PC-3 (cell line): ENCODE results near the gene STX16. TPM values are rescaled to one million over a fixed set of nuclear protein-coding genes. Genes with fewer than 3 reads are reported as not detected.

Experiments
- ATAC-seq: fragments of 200-7000 bp; cut with Tn5 transposase; 2 replicates; pipeline ENCODE4 v1.9.1; 2020; ENCODE audit warnings: mild to moderate bottlenecking, moderate library complexity
- BruUV-seq: library from RNA; stranded (reverse); fragments of 400-500 nt; replicated peaks from 2 replicates; lab custom pipeline; 2021; lab: Mats Ljungman, UMichigan
- CTCF ChIA-PET: fragments of 300-600 bp; sonication (Branson Sonifier 250); formaldehyde crosslinking; loops from one replicate; lab custom pipeline; 2022; ENCODE audit warnings: antibody characterized with exemption; lab: Charles Lee
- POLR2A ChIA-PET: fragments of 300-600 bp; sonication (Branson Sonifier 250); formaldehyde crosslinking; loops from one replicate; lab custom pipeline; 2022; ENCODE audit warnings: antibody characterized with exemption; ENCODE audit not compliant: unreplicated experiment; lab: Charles Lee
- DNase-seq: peaks from one replicate; pipeline ENCODE4 v3.0.0-alpha.2; 2015
- H2AFZ ChIP-seq: fragments of 300-600 bp; sonication (generic); 2 replicates; pipeline ENCODE4 v1.6.0; 2016; ENCODE audit warnings: antibody characterized with exemption, low read length
- H3F3A ChIP-seq: fragments of 300-600 bp; sonication (generic); one replicate; pipeline ENCODE4 v1.6.0; 2017; ENCODE audit warnings: antibody characterized with exemption, low read length, control low read depth, mild to moderate bottlenecking; ENCODE audit not compliant: unreplicated experiment
- H3K27ac ChIP-seq: fragments of 300-600 bp; sonication (generic); 2 replicates; pipeline ENCODE4 v1.5.1; 2016; ENCODE audit warnings: mild to moderate bottlenecking, low read length
- H3K27me3 ChIP-seq: fragments of 300-600 bp; sonication (generic); 2 replicates; pipeline ENCODE4 v1.6.1; 2016; ENCODE audit warnings: low read length, mixed read lengths
- H3K36me3 ChIP-seq: fragments of 300-600 bp; sonication (generic); 2 replicates; pipeline ENCODE4 v1.6.1; 2016; ENCODE audit warnings: low read depth, mixed run types, low read length, mixed read lengths
- H3K4me1 ChIP-seq: fragments of 300-600 bp; sonication (generic); 2 replicates; pipeline ENCODE4 v1.5.1; 2016; ENCODE audit warnings: low read length; ENCODE audit not compliant: insufficient read depth
- H3K4me2 ChIP-seq: fragments of 300-600 bp; sonication (generic); 2 replicates; pipeline ENCODE4 v1.6.0; 2016; ENCODE audit warnings: low read length
- H3K4me3 ChIP-seq: fragments of 300-600 bp; sonication (generic); 2 replicates; pipeline ENCODE4 v1.5.1; 2016; ENCODE audit warnings: mild to moderate bottlenecking, low read length, mixed read lengths
- H3K79me2 ChIP-seq: fragments of 300-600 bp; sonication (generic); 2 replicates; pipeline ENCODE4 v1.6.1; 2017; ENCODE audit warnings: low read length, mixed read lengths
- H3K9ac ChIP-seq: fragments of 300-600 bp; sonication (generic); 2 replicates; pipeline ENCODE4 v1.6.0; 2016; ENCODE audit warnings: mild to moderate bottlenecking, low read length
- H3K9me2 ChIP-seq: fragments of 300-600 bp; sonication (generic); replicated peaks from 2 replicates; pipeline ENCODE4 v1.6.1; 2016; ENCODE audit warnings: mixed run types, low read length, mixed read lengths
- H3K9me3 ChIP-seq: fragments of 300-600 bp; sonication (generic); 2 replicates; pipeline ENCODE4 v1.6.1; 2016; ENCODE audit warnings: low read length, mixed read lengths
- H4K20me1 ChIP-seq: fragments of 300-600 bp; sonication (generic); 2 replicates; pipeline ENCODE4 v1.6.1; 2016; ENCODE audit warnings: low read length, mixed read lengths
- CTCF ChIP-seq: fragments of 300-600 bp; sonication (generic); conservative IDR thresholded peaks from 2 replicates; pipeline ENCODE4 v1.5.1; 2017; ENCODE audit warnings: antibody characterized with exemption, low read depth, mild to moderate bottlenecking, low read length
- EZH2 ChIP-seq: fragments of 300-600 bp; sonication (generic); IDR thresholded peaks from one replicate; pipeline ENCODE4 v1.6.1; 2017; ENCODE audit warnings: antibody characterized with exemption, mild to moderate bottlenecking, low read length; ENCODE audit not compliant: unreplicated experiment
- EZH2phosphoT487 ChIP-seq: fragments of 300-600 bp; sonication (generic); IDR thresholded peaks from 2 replicates; pipeline ENCODE4 v1.6.1; 2018; ENCODE audit warnings: mild to moderate bottlenecking, antibody characterized with exemption, low read length, borderline replicate concordance
- intact Hi-C: fragments of 100-400 bp; cut with micrococcal nuclease; formaldehyde crosslinking; loops from 2 replicates; pipeline ENCODE4 v1.9.0; 2023
- total RNA-seq: library from RNA; depleted of rRNA; stranded (reverse); fragments of >200 nt; gene quantifications from 2 replicates; pipeline ENCODE4 v1.2.3, GENCODE V29; 2014

Gene STX16
- total RNA-seq, 1 experiment from 2014 or later: 44.2 TPM

- BruUV-seq: no TSS peak
- TF ChIP-seq EZH2: no peak
- TF ChIP-seq EZH2phosphoT487: no peak
- no peak for TF ChIP-seq CTCF
- intact Hi-C loops: no loop called here
- Histone ChIP-seq H3K4me2 (no peak overlapping the region), H3K4me3 (no peak overlapping the region), H3K27ac (no peak overlapping the region), H3K36me3 (peaks cover 26% of the 10 kb centered on the region), H3F3A (no peaks in the 10 kb centered on the region), H3K27me3 (no peaks in the 10 kb centered on the region), H2AFZ (no peak overlapping the region), H3K9me3 (no peaks in the 10 kb centered on the region), H3K9ac (no peak overlapping the region), H3K79me2 (no peaks in the 10 kb centered on the region), H3K9me2 (no peaks in the 10 kb centered on the region), H4K20me1 (no peaks in the 10 kb centered on the region), H3K4me1 (no peaks in the 10 kb centered on the region)
- ChIA-PET CTCF (no interaction called here), POLR2A (no interaction called here)
- no peak for ATAC-seq
- DNase-seq: no peak
Measured at GRCh38 chr20:58706150-58706892, 55.2 kb downstream of the STX16 start.

- Histone ChIP-seq H3K79me2 (no peaks in the 10 kb centered on the region), H3K4me2 (no peak overlapping the region), H3K4me3 (no peak overlapping the region), H3K9ac (no peak overlapping the region), H3K27ac (no peak overlapping the region), H4K20me1 (no peaks in the 10 kb centered on the region), H3K27me3 (no peaks in the 10 kb centered on the region), H2AFZ (no peak overlapping the region), H3K9me2 (no peaks in the 10 kb centered on the region), H3K9me3 (no peaks in the 10 kb centered on the region), H3K36me3 (peaks cover 26% of the 10 kb centered on the region), H3K4me1 (no peaks in the 10 kb centered on the region), H3F3A (no peaks in the 10 kb centered on the region)
- DNase-seq: no peak
- CTCF ChIA-PET: no interaction called here
- intact Hi-C loops: no loop called here
- no peak for TF ChIP-seq EZH2
- no peak for TF ChIP-seq CTCF
- no peak for TF ChIP-seq EZH2phosphoT487
- no peak for ATAC-seq
- no TSS peak for BruUV-seq
- POLR2A ChIA-PET: no interaction called here
Measured at GRCh38 chr20:58706975-58707681, 56.0 kb downstream of the STX16 start.

DNA sequence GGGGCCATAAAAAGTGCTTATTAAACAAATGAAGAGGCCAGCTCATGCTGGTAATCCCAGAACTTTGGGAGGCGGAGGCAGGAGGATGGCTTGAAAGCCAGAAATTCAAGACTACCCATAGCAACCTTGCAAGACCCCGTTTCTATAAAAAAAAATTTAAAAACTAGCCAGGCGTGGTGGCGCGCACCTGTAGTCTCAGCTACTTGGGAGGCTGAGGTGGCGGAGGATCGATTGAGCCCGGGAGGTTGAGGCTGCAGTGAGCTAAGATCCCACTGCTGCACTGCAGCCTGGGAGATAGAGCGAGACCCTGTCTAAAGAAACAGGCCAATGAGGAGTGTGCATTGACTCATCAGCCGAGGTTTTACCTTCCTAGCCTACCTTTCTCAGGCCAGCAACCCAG, 56.7 kb downstream of the STX16 start:
- CTCF ChIA-PET: no interaction called here
- no peaks in the 10 kb centered on the region for H3K9me2 ChIP-seq
- H3F3A ChIP-seq: no peaks in the 10 kb centered on the region

More for the DNA sequence above, 56.7 kb downstream of the STX16 start:
- intact Hi-C loops: no loop called here
- no peak overlapping the region for H3K9ac ChIP-seq
- POLR2A ChIA-PET: no interaction called here
- no peak overlapping the region for H2AFZ ChIP-seq
- BruUV-seq: no TSS peak
- H3K4me3 ChIP-seq: no peak overlapping the region
- no peak overlapping the region for H3K27ac ChIP-seq
- H3K4me1 ChIP-seq: no peaks in the 10 kb centered on the region
- H3K9me3 ChIP-seq: no peaks in the 10 kb centered on the region
- no peak overlapping the region for H3K4me2 ChIP-seq
- H3K27me3 ChIP-seq: no peaks in the 10 kb centered on the region
- DNase-seq (no peak), ATAC-seq (no peak)
- peaks cover 22% of the 10 kb centered on the region; the same call in 1 of the 2 replicates for H3K36me3 ChIP-seq
- no peaks in the 10 kb centered on the region for H3K79me2 ChIP-seq
- TF ChIP-seq EZH2phosphoT487: no peak
- no peak for TF ChIP-seq CTCF
- no peak for TF ChIP-seq EZH2
- no peaks in the 10 kb centered on the region for H4K20me1 ChIP-seq
